Transverse colon (tissue), 3 donors: ENCODE data around the gene CIZ1.

ENCODE experiments used
- POLR2A ChIP-seq: fragments of 450-650 bp; IDR thresholded peaks from one replicate; pipeline ENCODE4 v1.6.1; 2016; ENCODE audit warnings: antibody characterized with exemption, mild to moderate bottlenecking, moderate library complexity
- TF ChIP-seq, protein P1 (sequence below), 5 experiments: fragments of 200-600 bp in 3 of 5; fragments of 450-650 bp in 2 of 5; sonication (generic) in 3 of 5; IDR thresholded peaks; 1 replicate in 2 of 5; 2 replicates in 3 of 5; pipeline ENCODE4 v1.5.1; 2016 to 2017; ENCODE audit warnings: antibody characterized with exemption in 5 of 5, inconsistent platforms in 3 of 5, mild to moderate bottlenecking in 2 of 5, moderate library complexity in 1 of 5

GRCh38 chr9:128180447-128180846 lies 10.9 kb downstream of the CIZ1 start:
- no peak for TF ChIP-seq POLR2A
- TF ChIP-seq, protein P1, sequence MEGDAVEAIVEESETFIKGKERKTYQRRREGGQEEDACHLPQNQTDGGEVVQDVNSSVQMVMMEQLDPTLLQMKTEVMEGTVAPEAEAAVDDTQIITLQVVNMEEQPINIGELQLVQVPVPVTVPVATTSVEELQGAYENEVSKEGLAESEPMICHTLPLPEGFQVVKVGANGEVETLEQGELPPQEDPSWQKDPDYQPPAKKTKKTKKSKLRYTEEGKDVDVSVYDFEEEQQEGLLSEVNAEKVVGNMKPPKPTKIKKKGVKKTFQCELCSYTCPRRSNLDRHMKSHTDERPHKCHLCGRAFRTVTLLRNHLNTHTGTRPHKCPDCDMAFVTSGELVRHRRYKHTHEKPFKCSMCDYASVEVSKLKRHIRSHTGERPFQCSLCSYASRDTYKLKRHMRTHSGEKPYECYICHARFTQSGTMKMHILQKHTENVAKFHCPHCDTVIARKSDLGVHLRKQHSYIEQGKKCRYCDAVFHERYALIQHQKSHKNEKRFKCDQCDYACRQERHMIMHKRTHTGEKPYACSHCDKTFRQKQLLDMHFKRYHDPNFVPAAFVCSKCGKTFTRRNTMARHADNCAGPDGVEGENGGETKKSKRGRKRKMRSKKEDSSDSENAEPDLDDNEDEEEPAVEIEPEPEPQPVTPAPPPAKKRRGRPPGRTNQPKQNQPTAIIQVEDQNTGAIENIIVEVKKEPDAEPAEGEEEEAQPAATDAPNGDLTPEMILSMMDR (IDR thresholded peaks at IDR 0.05) = no peak
